Fibroblast of pulmonary artery (primary cell): ENCODE data around the gene SENP1.
A peak's percentile ranks its signal among the peaks of the same experiment; 100 is the strongest.

ENCODE experiments used
- DNase-seq: peaks from one replicate; pipeline ENCODE4 v3.0.0-alpha.2; 2010; ENCODE audit warnings: low read depth
- H3K4me3 ChIP-seq: replicated peaks from 2 replicates; pipeline ENCODE4 v1.5.1; 2011; ENCODE audit warnings: low read depth, mild to moderate bottlenecking, control low read depth, low read length, moderate library complexity
- TF ChIP-seq, protein P1 (sequence below): IDR thresholded peaks from 2 replicates; pipeline ENCODE4 v1.5.1; 2011; ENCODE audit warnings: mild to moderate bottlenecking, control low read depth, low read length, inconsistent platforms; ENCODE audit errors: missing control alignments

The SENP1 gene

GRCh38 chr12:48105867-48106680 lies at the start of gene SENP1:
SENP1 (minus strand) TSS chr12:48106079; CDS start chr12:48101472, 4,607 bp downstream.
- peak; percentile 89 for DNase-seq
- H3K4me3 ChIP-seq = peak within 1 kb of the TSS; percentile 81
- TF ChIP-seq, protein P1, sequence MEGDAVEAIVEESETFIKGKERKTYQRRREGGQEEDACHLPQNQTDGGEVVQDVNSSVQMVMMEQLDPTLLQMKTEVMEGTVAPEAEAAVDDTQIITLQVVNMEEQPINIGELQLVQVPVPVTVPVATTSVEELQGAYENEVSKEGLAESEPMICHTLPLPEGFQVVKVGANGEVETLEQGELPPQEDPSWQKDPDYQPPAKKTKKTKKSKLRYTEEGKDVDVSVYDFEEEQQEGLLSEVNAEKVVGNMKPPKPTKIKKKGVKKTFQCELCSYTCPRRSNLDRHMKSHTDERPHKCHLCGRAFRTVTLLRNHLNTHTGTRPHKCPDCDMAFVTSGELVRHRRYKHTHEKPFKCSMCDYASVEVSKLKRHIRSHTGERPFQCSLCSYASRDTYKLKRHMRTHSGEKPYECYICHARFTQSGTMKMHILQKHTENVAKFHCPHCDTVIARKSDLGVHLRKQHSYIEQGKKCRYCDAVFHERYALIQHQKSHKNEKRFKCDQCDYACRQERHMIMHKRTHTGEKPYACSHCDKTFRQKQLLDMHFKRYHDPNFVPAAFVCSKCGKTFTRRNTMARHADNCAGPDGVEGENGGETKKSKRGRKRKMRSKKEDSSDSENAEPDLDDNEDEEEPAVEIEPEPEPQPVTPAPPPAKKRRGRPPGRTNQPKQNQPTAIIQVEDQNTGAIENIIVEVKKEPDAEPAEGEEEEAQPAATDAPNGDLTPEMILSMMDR = peak; percentile 9

GRCh38 chr12:48151103-48151771 lies 45.4 kb upstream of the SENP1 start:
- TF ChIP-seq, protein P1 = no peak

DNA sequence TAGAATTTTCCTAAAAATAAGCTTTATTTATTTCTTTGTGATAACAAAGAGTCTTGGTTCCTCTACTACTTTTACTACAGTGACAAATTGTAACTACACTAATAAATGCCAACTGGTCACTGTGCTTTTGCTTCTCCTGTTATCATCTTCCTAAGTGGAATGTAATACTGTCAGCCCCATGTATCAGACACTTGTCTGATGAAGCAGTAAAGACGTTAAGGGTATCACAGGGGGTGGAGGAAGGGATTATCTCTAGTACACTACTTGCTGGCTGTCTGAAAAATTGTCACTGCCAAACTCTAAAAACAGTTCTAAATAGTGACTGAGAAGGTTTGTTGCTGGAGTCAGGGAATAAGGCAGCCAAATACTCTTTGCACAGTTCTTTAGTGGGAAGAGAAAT lies 40.1 kb upstream of the SENP1 start:
- no peak overlapping the region for H3K4me3 ChIP-seq
- TF ChIP-seq, protein P1 = no peak
- DNase-seq = no peak

More at GRCh38 chr12:48151103-48151771, 45.4 kb upstream of the SENP1 start:
- no peak overlapping the region for H3K4me3 ChIP-seq
- DNase-seq = no peak

DNA sequence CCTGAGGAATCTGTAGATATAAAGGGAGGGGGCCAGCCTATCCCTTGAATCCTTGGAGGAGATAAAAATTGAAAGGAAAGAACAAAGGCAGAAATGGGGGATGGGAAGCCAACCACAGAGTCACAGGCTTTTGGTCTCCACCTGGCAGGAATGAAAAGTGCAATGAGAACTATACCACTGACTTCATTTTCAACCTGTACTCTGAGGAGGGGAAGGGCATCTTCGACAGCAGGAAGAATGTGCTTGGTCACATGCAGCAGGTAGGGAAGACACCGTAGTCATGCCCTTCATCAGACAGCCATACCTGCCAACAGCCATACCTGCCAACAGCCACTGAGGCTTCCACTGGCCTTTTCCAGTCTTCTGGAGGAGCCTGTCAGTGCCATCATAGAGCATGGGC lies 38.0 kb upstream of the SENP1 start:
- no peak for DNase-seq
- TF ChIP-seq, protein P1 = no peak

DNA sequence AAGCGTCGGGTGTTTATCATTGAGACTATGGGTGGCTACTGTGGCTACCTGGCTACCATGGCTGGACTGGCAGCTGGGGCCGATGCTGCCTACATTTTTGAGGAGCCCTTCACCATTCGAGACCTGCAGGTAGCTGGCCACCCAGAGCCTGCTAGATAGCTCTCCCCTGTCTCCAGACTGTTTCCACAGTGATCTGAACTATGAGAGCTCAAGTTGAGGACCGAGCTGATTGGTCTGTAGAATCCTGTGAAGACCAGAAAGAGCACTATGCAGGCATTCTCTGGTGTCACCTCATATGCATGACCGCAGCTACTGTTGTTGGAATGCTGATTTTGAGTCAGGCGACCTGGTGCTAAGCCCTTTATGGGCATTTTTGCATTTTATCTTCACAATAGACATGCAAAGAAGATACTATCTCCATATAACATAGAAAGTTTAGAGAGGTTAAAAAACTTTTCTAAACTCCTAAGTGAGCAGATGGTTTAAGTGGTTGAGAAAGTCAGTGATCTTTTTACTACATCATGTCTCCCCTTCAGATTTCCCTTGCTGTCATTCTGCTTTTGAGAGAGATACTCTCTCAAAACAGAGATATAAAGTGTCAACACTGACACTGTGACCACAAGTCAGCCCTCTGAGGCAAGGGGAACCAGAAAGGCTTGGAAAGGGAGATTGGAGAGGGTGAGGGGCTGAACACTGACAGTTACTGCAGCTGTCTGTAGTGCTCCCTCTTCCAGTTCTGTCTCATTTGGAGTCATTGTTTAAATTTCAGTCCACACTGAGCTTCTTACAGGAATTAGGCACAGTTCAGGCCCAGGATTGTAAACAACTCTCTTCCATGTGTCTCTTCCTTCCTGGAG lies 37.2 kb upstream of the SENP1 start:
- TF ChIP-seq, protein P1 = no peak
- no peak for DNase-seq
- no peak overlapping the region for H3K4me3 ChIP-seq

More for the DNA sequence above, 38.0 kb upstream of the SENP1 start:
- no peak overlapping the region for H3K4me3 ChIP-seq

- no peak overlapping the region for H3K4me3 ChIP-seq
- no peak for DNase-seq
- TF ChIP-seq, protein P1 = no peak
Measured at GRCh38 chr12:48135027-48135426, 29.1 kb upstream of the SENP1 start.
